HG02870 (cell line): ENCODE data around the gene ELOF1.

Source experiments
- ATAC-seq: cut with Tn5 transposase; IDR thresholded peaks from one replicate; pipeline ENCODE4 v1.9.1; 2021; ENCODE audit warnings: mild to moderate bottlenecking, moderate library complexity; ENCODE audit not compliant: unreplicated experiment

Gene ELOF1

DNA sequence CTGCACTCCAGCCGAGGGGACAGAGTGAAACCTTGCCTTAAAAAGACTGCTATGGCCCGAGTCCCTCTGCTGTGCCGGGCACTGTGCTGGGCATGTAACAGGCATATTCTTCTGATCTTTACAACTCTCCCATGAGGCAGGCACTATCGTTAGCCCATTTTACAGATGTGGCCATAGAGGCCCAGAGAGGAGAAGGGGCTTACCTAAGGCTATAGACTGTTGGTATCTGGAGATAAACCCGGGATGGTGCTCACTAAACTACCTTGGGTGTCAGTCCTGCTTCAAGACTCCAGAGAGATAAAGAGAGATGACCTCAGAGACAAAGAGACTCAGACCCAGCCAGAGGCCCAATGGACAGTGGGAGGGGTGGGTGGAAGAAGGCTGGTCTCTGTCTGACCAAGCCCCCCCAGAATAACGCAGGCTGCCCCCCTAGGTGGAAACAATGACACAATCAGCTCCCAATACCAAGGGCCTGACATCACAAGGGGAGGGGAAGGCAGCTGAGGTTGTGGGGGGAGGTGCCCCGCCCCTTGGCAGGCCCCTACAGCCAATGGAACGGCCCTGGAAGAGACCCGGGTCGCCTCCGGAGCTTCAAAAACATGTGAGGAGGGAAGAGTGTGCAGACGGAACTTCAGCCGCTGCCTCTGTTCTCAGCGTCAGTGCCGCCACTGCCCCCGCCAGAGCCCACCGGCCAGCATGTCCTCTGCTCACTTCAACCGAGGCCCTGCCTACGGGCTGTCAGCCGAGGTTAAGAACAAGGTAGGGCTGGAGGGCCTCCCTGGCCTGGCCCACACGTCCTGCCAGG is 20.6 kb downstream of the ELOF1 start, which contains the start of gene CNN1:
TSS of gene CNN1 (plus strand) at position 620 of the 805 bp plus-strand sequence. CDS start at position 697, 77 bp downstream.
- ATAC-seq: no peak

DNA sequence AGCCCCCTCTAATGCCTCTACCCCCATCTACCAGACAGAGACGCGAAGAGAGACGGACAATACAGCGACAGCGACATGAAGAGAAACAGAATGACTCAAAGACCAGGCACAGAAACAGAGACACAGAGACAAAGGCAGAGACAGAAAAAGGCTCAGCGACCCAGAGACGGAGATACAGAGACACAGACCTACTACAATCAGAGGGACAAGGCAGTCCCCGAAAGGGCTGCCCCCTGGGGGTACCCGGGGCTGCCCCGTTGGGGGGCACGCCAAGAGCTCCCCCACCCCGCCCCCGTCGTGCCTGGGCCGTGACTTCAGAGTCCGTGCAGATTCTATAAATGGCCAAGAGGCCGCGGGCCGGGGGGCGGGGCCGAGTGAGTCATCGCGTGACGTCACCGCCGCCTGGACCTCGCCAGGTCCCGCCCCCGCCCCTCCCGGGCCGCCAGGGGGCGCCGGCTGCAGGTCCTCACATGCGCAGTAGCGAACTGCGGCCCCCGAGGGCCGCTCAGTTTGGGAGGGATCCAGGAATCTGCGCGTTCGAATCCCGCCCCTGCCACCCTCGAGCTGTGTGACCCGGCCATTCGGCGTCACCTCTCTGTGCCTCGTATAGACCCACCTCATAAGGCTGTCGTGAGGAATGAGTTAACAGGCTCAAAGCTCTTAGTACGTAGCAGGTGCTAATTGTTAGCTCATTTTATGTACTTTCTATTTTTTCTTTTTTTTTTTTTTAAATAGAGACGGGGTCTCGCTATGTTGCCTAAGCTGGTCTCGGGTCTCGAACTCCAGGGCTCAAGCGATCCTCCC is 23.0 kb downstream of the ELOF1 start:
- no peak for ATAC-seq

- no peak for ATAC-seq
Observed at GRCh38 chr19:11534948-11535347, 24.1 kb downstream of the ELOF1 start.

DNA sequence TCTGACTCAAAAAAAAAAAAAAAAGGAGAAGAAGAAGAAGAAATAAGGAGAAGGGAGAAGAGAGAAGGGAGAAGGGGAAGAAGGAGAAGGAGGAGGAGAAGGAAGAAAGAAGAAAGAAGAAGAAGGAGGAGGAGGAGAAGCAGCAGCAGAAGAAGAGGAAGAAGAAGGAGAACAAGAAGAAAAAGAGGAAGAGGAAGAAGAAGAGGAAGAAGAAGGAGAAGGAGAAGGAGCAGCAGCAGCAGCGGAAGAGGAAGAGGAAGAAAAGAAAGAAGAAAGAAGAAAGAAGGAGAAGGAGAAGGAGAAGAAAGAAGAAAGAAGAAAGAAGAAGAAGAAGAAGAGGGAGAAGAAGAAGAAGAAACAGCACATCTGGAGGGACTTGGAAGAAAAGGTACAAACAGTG is 24.5 kb downstream of the ELOF1 start:
- no peak for ATAC-seq

- ATAC-seq: no peak
Observed at GRCh38 chr19:11530432-11530831, 28.6 kb downstream of the ELOF1 start.

DNA sequence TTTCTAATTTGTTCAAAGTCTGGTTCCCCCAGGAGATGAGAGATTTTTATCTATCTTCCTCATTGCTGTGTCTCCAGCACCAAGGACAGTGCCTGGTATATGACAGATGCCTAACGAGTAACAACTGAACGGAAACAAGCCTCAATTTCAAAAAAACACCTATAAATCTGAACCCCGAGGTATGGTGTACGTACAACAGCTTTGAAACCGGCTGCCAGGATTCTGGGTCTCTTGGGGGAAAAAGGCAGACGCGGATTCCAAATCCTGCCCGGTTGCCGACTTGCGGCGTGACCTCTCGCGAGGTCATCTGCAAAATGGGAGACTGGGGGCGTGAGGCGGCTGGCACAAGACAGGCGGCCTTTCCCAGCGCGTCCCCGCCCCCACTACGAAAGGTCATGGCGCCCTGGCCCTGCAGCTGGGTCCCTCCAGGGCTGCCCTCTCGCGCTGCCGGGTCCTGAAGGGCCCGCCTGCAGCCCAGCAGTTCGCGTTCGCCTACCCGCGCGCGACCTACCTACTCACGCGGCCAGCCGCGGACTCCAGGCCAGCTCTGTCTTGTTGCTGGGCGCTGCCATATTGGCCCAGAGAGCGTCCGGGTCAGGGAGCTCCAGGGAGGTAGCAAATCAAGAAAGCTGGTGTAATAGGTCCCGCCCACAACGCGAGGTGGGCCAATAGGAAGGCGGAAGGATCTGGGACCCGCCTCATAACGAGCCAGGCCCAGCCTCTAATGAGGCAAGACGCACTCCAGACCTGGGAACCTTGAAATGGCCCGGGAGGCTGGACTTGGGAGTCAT is 30.3 kb downstream of the ELOF1 start, which contains the start of gene ECSIT:
TSS of gene ECSIT (minus strand) at position 584 of the 791 bp plus-strand sequence. CDS start 9,964 bp downstream, outside the sequence.
- ATAC-seq: peak; percentile 96

GRCh38 chr19:11519138-11519537 is 39.9 kb downstream of the ELOF1 start:
- no peak for ATAC-seq

GRCh38 chr19:11513946-11514345 is 45.1 kb downstream of the ELOF1 start:
- ATAC-seq: no peak

GRCh38 chr19:11510444-11510843 is 48.6 kb downstream of the ELOF1 start:
- no peak for ATAC-seq

DNA sequence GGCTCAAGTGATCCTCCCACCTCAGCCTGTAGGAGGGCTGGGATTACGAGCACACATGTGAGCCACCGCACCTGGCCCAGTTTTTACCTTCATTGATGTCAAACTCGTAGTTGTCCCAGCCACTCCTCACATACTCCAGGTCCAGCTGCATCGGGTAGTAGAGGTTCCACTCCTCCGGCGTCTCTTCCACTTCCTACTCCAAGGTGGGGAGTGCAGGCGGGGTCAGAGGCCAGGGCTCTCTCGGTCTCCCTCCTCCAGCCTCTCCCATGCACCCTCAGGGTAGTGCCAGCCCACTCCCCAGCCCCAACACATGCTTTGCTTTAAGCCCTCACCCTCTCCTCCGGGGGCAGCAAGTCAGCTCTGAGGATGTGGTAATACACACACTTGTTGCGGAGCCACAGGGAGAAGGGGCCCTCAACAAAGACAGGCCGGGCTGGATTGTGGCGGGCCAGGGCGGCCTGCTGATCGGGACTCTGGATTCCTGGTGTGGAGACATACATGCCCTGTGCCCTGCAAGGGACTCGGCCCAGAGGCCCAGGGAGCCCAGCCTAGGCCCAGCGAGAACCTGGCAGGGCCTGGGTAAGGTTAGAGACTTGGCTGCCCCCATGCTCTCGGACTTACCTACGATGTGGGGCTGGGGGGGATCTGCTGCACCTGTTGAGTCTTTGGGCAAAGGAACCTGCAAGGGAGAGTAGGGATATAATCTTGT is 51.5 kb downstream of the ELOF1 start:
- ATAC-seq: no peak

- no peak for ATAC-seq
Observed at GRCh38 chr19:11506967-11507366, 52.1 kb downstream of the ELOF1 start.

DNA sequence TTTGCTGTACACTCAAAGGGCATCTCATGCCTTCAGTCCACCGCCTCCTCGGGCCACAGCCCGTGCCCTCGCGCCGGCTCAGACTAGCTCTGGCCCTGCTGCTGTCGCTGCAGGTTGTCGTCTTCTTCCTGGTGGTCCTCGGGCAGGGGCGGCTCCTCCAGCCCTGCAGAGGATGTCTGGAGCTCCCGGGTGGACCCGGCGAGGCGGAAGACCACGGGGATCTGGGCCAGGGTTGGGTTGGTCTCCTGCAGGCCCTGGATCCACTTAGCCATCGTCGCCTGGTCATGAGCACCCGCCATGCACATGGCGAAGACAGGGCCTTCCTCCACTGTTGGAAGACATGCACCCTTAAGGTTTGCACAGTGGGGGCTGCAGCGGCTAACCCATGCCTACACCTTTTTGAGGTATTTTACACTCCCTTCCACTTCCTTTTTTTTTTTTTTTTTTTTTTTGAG is 52.9 kb downstream of the ELOF1 start:
- ATAC-seq: peak; percentile 28

DNA sequence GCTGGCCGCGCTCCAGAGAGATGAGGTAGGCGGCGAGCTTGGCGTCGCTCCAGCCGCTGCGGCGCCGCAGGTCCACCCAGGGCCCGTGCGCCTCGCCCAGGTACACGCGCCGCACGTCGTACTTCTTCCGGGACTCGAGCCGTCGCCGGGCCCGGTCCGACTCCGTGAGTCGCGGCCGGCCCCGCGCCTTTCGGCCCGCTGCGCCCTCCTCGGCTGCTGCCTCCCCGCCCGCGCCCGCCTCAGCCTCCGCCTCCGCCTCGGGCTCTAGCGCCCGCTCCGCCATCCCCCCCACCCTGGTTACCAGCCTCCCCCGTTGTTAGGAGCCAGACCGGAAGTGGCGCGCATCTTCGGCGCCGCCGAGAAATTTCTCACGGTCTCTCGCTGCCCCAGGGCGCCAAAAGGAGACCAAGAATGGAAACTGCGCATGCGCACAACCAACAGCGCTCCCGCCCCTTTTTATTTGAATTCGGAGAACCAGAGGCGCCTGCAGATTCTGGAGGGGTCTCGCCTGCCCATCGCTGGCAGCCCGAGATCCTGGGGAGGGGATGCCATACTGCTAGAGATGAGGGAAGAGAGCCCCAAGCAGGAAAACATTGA is 53.4 kb downstream of the ELOF1 start, which contains the start of gene ZNF653:
TSS of gene ZNF653 (minus strand) at position 336 of the 597 bp plus-strand sequence. CDS start at position 283, 53 bp downstream.
- ATAC-seq: peak; percentile 52

GRCh38 chr19:11505032-11505503 is 54.0 kb downstream of the ELOF1 start:
- peak; percentile 84 for ATAC-seq

DNA sequence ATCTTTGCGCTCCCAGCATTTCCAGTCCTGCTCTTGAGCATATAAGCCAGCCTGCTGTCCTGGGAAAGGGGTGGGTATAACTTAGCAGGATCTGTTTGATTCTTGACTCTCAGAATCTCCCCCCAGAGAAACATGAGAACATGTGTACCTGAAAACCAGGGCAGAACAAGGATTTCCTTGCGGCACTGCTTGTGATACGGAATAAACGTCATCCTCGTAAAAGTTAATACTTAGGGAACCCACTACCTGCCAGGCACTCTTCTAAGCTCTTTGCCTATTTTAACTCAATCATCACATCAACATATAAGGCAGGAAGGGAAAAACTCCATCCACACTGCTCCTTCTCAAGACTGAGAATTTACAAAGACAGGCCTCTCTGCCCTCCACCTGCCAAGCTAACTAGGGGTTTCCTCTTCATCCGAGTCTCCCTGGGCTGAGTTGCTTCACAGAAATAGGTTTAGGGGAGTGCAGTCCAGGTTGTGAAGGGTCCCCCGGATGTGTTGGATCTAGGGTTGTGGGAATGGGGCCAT is 54.5 kb downstream of the ELOF1 start:
- no peak for ATAC-seq
